NCI-H69 (cell line): Measurements from ENCODE around the gene LRP1B.
A peak's percentile ranks its signal among the peaks of the same experiment; 100 is the strongest.

Source experiments
- DNase-seq: peaks from one replicate; lab custom pipeline; 2025; lab: John Stamatoyannopoulos, UW

The LRP1B gene

GRCh38 chr2:142131010-142131669 is at the start of gene LRP1B:
Gene LRP1B (minus strand): TSS chr2:142131016. CDS start chr2:142130729, 287 bp downstream.
- DNase-seq: peak; percentile 68

DNA sequence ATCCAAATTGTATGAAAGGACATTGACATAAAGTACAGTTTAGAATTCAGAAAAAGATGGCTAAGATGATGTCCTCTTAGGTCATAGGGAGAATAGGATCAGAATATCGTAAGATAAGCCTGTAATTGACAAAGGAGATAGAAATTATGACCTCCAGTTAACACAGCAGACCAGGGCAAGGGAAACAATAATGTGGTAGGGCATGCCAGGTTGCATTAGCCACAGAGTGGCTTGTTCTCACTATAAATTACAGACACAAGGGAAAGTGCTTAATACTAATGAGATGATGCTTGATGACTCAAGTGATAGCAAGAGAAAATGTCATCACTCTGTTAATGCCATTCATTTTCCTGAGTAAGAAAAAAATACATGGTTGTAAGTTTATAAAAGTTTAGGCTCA is 48.9 kb upstream of the LRP1B start:
- no peak for DNase-seq

GRCh38 chr2:142178604-142179003 is 47.8 kb upstream of the LRP1B start:
- no peak for DNase-seq

DNA sequence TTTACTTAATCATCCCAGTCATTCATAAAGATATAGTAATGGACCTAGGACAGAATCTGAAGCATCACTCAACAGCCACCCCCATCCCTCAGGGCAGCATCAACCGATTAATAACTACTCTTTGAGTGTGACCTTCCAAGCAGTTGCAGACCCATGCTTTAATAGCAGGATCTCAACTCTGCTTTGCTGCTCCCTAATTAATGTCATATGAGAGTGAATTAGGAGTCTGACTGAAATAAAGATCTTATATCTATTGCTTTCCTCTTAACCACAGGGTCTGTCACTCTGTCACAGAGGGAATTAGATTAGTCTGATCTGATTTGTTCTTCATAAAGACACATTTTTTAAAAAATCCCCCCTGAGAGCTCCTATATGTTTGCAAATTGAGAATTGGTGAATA is 46.1 kb upstream of the LRP1B start:
- peak; percentile 3 for DNase-seq

GRCh38 chr2:142175813-142176338 is 45.1 kb upstream of the LRP1B start:
- DNase-seq: peak; percentile 59

- DNase-seq: no peak
These were observed 43.4 kb upstream of the LRP1B start for GRCh38 chr2:142174176-142174575.

GRCh38 chr2:142170847-142171246 is 40.0 kb upstream of the LRP1B start:
- no peak for DNase-seq

DNA sequence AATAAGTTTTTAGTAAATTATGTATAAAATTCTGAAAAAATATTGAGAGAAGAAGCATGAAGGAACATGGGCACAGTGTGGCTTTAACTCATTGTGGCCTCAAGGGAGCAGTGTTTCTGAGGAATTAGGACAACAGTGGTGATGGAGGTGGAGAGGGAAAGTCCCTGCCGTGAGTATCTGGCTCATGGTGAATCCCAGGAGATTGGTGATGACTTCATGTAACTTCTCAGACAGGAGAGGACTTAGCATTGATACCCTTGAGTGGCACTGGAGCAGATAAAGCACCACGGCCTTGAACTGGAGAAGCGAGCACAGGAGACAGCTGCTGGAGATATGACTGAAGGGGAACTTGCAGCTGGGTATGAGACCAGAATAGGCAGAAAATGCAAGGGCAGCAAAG is 35.0 kb upstream of the LRP1B start:
- peak; percentile 61 for DNase-seq

DNA sequence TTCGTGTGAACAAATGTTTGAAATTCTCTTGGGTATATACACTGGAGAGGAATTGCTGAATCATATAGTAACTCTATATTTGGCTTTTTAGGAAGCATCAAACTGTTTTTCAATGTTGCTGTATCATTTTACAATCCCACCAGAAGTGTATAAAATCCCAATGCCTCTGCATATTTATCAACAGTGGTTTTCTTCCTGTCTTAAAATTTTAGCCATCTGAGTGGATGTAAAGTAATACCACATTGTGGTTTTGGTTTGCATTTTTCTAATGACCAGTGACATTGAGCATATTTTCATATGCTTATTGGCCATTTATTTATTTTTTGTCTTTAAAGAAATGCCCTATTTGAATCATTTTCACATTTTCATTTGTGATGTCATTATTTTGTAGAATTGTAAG is 22.8 kb upstream of the LRP1B start:
- no peak for DNase-seq

- DNase-seq: no peak
These were observed 19.6 kb upstream of the LRP1B start for GRCh38 chr2:142150453-142150852.

DNA sequence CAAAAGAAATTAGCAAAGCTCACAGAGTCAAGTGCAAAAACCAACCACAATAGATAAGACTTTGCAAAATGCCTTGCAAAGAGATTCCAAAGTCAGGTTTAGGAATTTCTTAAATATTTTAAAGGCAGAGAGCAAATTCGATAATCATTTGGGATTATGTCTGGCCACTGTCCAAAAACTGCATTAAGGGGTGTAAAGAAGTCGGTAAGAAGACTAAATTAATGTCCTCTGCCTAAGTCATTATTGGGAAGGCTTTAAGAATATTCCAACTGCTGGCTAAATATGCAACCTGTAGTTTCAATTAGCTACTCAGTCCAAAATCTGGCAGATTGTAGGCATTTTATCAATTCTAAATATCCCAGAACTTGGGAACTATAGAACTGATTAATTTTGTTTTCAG is 13.7 kb upstream of the LRP1B start:
- DNase-seq: peak; percentile 1

DNA sequence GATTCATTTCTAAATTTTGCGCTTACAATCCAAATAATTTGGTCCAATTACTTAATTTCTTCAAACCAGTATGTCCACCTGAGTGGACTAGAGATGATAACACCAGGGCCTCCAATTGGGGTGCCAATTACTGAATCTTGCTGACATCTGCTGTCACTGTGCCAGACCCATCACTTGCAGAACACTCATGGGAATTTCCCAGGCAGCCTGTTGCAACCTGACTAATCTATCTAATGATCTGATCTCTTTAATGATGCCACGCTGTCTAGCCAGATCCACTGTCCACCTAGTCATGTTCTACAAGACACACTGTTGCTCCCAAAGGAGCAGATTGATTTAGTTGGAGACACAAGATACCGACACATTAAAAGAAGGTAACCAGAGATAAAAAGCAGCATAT is 11.8 kb upstream of the LRP1B start:
- DNase-seq: peak; percentile 42

GRCh38 chr2:142140434-142140845 is 9.6 kb upstream of the LRP1B start:
- DNase-seq: peak; percentile 30

- DNase-seq: no peak
These were observed 8.6 kb upstream of the LRP1B start for GRCh38 chr2:142139384-142139783.

GRCh38 chr2:142136571-142136970 is 5.8 kb upstream of the LRP1B start:
- DNase-seq: no peak

DNA sequence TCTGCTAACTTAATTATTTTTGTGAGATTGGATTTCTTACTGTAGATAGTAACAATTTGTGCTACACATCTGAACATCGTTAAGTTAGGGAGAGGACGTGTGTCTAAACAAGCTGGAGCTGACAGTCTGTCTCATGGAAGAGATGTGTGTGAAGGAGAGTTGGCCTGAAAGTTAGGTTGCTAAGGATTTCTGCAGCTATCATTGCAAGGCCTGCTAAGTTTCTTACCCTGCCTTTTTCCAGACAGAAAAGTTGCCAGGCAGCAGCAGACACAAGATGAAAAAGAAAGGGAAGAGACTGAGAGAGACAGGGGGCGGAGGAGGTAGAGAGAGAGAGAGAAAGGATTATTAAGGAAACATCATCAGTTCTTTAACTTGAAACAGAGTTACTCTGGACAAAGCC is 4.1 kb upstream of the LRP1B start:
- no peak for DNase-seq

DNA sequence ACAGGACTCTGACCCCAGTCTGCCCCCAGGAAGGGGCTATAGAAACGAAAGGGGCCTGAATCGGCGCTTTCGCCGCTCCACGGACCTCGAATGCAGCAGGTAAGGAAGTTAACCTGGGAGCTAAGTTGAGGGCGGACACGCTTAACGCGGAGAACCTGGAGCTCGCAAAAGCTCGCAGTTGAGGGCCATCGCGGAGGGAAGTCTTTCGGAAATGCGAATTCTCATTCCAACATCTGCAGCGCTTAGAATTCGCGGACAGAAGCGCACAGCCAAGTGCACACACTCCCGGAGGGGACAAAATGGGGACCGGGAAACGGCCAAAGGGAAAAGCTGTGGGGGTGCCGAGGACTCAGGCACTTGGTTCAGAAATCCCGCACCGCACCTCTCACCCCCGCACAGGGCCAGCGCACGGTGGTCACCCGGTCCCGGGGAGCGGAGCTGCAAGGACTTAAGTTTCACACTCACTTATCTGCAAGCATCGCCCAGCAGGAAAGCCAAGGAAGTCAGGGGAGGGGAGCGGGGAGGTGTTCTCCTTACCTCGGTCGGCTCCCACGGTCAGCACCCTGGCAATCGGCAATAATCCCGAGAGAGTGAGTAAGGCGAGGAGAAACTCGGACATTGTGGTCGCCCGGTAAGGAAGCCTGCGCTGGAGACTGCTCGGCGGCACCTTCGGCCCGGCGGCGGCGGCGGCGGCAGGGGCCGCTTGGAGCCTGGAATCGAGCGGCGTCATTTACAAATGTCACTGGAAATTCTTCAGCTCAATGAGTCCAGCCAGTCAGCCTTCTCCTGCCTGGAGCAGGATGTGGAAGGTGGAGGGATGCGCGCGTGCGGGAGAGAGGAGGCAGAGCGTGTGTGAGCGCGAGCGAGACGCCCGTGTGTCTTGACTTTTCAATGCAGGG is 456 bp downstream of the LRP1B start:
- DNase-seq: peak; percentile 74

DNA sequence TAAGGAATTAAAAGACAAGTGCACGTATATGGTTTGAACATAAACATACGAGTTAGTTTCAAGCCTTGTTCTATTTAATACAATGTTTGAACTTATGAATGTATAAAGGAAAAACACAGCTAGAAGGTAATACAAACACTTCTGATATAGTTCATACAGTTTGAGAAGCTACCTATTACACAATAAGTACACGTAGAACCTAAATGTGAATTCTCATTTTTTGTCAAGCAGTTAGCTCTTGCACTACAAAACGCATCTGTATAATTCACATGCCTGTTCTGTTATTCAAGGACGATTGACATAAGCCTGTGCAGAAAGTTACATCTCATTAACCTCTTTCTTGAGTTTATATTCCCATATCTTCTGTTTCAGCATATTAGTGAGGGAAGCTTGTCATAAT is 2.7 kb downstream of the LRP1B start:
- DNase-seq: no peak

DNA sequence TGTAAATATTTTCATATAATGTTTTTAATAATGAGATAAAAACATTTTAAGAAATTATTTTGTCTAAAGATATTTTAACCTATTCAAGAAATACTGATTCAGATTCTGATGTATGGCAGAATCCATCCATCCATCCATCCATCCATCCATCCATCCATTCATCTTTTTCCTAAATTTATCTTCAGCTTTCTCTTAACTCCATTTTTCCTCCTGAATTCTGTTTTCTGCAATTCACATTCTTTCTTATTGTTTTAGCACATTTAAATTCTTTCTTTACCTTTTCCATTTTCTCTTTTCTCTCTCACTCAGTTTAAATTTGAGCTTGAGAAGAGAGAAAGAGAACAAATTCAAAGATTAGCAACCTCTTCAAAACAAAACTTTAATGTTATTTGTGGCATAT is 3.6 kb downstream of the LRP1B start:
- no peak for DNase-seq

GRCh38 chr2:142124706-142125105 is 6.1 kb downstream of the LRP1B start:
- DNase-seq: no peak

GRCh38 chr2:142119347-142119746 is 11.5 kb downstream of the LRP1B start:
- DNase-seq: no peak

GRCh38 chr2:142112757-142113221 is 18.0 kb downstream of the LRP1B start:
- DNase-seq: peak; percentile 38
